GM21367 (cell line): ENCODE results near the gene ERBB3.

ENCODE experiments used
- ATAC-seq: cut with Tn5 transposase; IDR thresholded peaks from one replicate; pipeline ENCODE4 v1.9.1; 2021; ENCODE audit not compliant: unreplicated experiment

The ERBB3 gene

GRCh38 chr12:56078931-56079722, 838 bp upstream of the ERBB3 start:
- ATAC-seq, result no peak

- no peak for ATAC-seq
Measured at GRCh38 chr12:56080556-56081138, 682 bp downstream of the ERBB3 start.

GRCh38 chr12:56081393-56082347, 1.7 kb downstream of the ERBB3 start:
- no peak for ATAC-seq

GRCh38 chr12:56082382-56082781, 2.4 kb downstream of the ERBB3 start:
- no peak for ATAC-seq

- no peak for ATAC-seq
Measured at GRCh38 chr12:56082967-56083366, 3.0 kb downstream of the ERBB3 start.

DNA sequence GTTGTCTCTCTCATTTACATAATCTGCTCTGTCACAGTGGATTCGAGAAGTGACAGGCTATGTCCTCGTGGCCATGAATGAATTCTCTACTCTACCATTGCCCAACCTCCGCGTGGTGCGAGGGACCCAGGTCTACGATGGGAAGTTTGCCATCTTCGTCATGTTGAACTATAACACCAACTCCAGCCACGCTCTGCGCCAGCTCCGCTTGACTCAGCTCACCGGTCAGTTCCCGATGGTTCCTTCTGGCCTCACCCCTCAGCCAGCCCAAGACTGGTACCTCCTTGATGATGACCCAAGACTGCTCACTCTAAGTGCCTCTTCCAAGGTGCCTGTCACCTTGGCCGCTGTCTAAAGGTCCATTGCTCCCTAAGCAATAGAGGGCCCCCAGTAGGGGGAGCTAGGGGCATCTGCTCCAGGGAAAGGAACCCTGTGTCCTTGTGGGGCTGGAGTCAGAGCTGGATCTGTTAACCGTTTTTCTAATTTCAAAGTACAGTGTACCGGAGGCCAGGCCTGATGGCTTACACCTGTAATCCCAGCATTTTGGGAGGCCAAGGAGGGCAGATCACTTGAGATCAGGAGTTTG, 5.1 kb downstream of the ERBB3 start:
- no peak for ATAC-seq

GRCh38 chr12:56086096-56086495, 6.1 kb downstream of the ERBB3 start:
- ATAC-seq, result no peak

- no peak for ATAC-seq
Measured at GRCh38 chr12:56086608-56087007, 6.6 kb downstream of the ERBB3 start.

GRCh38 chr12:56087220-56087619, 7.3 kb downstream of the ERBB3 start:
- ATAC-seq, result no peak

- no peak for ATAC-seq
Measured at GRCh38 chr12:56097738-56098137, 17.8 kb downstream of the ERBB3 start.

GRCh38 chr12:56098592-56098991, 18.6 kb downstream of the ERBB3 start:
- ATAC-seq, result no peak

DNA sequence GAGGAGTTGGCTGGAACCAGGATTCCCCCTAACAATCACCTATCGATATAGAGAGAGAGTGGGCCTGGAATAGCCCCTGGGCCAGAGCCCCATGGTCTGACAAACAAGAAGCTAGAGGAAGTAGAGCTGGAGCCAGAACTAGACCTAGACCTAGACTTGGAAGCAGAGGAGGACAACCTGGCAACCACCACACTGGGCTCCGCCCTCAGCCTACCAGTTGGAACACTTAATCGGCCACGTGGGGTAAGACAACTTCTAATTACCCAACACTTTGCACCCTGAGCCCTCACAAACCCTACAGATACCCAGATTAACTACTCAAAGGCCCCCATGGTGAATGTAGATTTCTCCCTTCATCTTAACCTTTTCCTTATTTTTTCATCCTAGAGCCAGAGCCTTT, 19.8 kb downstream of the ERBB3 start:
- no peak for ATAC-seq

DNA sequence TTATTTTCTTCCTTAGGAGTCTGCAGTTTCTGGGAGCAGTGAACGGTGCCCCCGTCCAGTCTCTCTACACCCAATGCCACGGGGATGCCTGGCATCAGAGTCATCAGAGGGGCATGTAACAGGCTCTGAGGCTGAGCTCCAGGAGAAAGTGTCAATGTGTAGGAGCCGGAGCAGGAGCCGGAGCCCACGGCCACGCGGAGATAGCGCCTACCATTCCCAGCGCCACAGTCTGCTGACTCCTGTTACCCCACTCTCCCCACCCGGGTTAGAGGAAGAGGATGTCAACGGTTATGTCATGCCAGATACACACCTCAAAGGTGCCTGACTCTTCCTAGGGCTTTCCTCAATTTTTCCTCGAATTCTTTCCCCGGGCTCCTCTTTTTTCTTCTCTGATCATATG, 21.1 kb downstream of the ERBB3 start:
- ATAC-seq, result no peak

DNA sequence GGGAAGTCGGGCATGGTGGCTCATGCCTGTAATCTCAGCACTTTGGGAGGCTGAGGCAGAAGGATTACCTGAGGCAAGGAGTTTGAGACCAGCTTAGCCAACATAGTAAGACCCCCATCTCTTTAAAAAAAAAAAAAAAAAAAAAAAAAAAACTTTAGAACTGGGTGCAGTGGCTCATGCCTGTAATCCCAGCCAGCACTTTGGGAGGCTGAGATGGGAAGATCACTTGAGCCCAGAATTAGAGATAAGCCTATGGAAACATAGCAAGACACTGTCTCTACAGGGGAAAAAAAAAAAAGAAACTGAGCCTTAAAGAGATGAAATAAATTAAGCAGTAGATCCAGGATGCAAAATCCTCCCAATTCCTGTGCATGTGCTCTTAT, 22.7 kb downstream of the ERBB3 start:
- ATAC-seq, result no peak

- ATAC-seq, result no peak
Measured at GRCh38 chr12:56103066-56103711, 23.2 kb downstream of the ERBB3 start.

- ATAC-seq, result no peak
Measured at GRCh38 chr12:56103823-56104108, 23.8 kb downstream of the ERBB3 start.

GRCh38 chr12:56104109-56104814, 24.3 kb downstream of the ERBB3 start, which contains the start of gene PA2G4:
TSS of gene PA2G4 (plus strand) at chr12:56104559. CDS start at chr12:56104738, 179 bp downstream.
- ATAC-seq, result peak; percentile 87

DNA sequence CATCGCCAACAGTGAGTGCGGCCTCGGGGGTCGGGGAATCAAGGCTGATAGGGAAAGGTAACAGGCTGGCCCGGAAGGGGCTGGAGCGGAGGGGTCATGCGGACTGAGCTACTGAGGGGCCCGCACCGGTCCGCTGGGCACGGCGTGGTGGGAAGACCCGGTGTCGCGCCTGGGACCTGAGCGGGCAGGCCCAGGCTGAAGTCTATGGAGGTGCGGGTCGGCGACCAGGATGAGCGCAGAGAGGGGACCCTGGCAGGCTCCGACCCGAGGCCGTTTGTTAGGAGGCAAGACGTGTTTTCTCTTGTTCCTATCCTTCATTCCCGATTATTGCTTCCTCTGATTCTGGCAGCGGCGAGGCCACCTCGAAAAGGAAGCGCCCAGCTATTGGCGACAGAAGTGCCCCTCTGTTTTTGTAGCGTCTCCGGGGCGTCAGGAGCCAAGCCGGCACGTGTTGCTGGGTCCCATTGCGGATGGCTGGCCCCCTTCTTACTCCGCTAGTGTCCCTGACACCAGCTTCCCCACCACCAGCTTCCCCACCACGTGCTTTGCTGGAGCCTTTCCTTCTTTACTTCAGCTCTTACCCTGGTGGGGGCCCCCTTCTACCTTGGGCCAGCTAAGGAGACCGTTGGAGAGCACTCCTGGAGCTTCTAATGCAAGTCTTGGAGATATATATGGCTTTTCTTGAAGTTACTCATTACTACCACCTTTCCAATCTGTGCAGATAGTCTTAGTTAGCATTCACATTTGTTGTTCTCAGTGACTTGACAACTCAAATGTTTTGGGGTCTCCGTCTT, 25.0 kb downstream of the ERBB3 start:
- ATAC-seq, result peak; percentile 5

GRCh38 chr12:56105609-56105902, 25.6 kb downstream of the ERBB3 start:
- ATAC-seq, result no peak

DNA sequence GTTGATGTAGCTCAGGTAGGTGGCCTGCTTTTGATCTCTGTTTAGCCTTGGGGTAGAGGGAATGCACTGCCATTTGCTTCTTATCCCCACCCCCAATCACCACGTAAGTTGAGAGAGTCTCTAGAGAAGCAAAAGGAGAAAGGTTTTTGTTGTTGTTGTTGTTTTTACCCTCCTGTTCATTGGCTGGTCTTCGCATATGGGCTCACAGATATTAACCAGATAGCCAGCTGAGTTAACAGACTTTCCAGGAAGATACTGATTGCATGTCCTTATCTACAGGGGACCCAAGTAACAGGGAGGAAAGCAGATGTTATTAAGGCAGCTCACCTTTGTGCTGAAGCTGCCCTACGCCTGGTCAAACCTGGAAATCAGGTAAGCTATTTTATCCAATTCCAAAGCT, 27.3 kb downstream of the ERBB3 start:
- ATAC-seq, result no peak
